GM12878 (cell line): ENCODE data around the gene CENPE. TPM values are rescaled to one million over a fixed set of nuclear protein-coding genes. Genes with fewer than 3 reads are reported as not detected.

Source experiments
- BACH1 ChIP-seq: fragments of 450-650 bp; IDR thresholded peaks from 2 replicates; pipeline ENCODE4 v1.6.1; 2017; ENCODE audit warnings: mild to moderate bottlenecking, borderline replicate concordance
- CREB1 ChIP-seq: IDR thresholded peaks from 2 replicates; pipeline ENCODE4 v1.6.1; 2012; ENCODE audit warnings: low read depth, mild to moderate bottlenecking, inconsistent platforms
- E2F4 ChIP-seq: IDR thresholded peaks from 2 replicates; pipeline ENCODE4 v1.6.1; 2012; ENCODE audit warnings: low read depth, low read length, improper control_type of control experiment
- E2F8 ChIP-seq: fragments of 450-650 bp; IDR thresholded peaks from 2 replicates; pipeline ENCODE4 v1.6.1; 2018; ENCODE audit warnings: mild to moderate bottlenecking, low read depth, moderate library complexity; ENCODE audit not compliant: partially characterized antibody
- FOS ChIP-seq: IDR thresholded peaks from 3 replicates; pipeline ENCODE4 v1.6.1; 2011; ENCODE audit warnings: borderline replicate concordance; ENCODE audit not compliant: insufficient read length; ENCODE audit errors: extremely low read depth
- GABPA ChIP-seq: IDR thresholded peaks from 2 replicates; pipeline ENCODE4 v1.6.1; 2014; ENCODE audit warnings: antibody characterized with exemption, low read depth, mild to moderate bottlenecking, inconsistent platforms
- HDAC6 ChIP-seq: fragments of 200-600 bp; sonication (generic); IDR thresholded peaks from one replicate; pipeline ENCODE4 v1.8.0; 2017; ENCODE audit warnings: antibody characterized with exemption; ENCODE audit not compliant: unreplicated experiment
- HDGF ChIP-seq: fragments of 450-650 bp; IDR thresholded peaks from 2 replicates; pipeline ENCODE4 v1.6.1; 2016; ENCODE audit warnings: antibody characterized with exemption
- JUND ChIP-seq: IDR thresholded peaks from 2 replicates; pipeline ENCODE4 v1.6.1; 2012; ENCODE audit warnings: low read depth, mild to moderate bottlenecking, low read length, improper control_type of control experiment, moderate library complexity
- MEF2B ChIP-seq: fragments of 450-650 bp; IDR thresholded peaks from 2 replicates; pipeline ENCODE4 v1.6.1; 2018; ENCODE audit warnings: mild to moderate bottlenecking, moderate library complexity; ENCODE audit not compliant: partially characterized antibody, poor library complexity, severe bottlenecking
- MTA3 ChIP-seq: IDR thresholded peaks from 2 replicates; pipeline ENCODE4 v1.6.1; 2012; ENCODE audit warnings: low read length, inconsistent platforms, borderline replicate concordance
- PKNOX1 ChIP-seq: fragments of 450-650 bp; IDR thresholded peaks from 2 replicates; pipeline ENCODE4 v1.6.1; 2016; ENCODE audit warnings: mild to moderate bottlenecking
- RAD21 ChIP-seq: IDR thresholded peaks from 2 replicates; pipeline ENCODE4 v1.6.1; 2011; ENCODE audit warnings: mild to moderate bottlenecking, low read depth, low read length, moderate library complexity; ENCODE audit not compliant: insufficient read depth
- RCOR1 ChIP-seq: conservative IDR thresholded peaks from 2 replicates; pipeline ENCODE4 v1.6.1; 2012; ENCODE audit warnings: low read depth, low read length, improper control_type of control experiment
- RFX5 ChIP-seq: IDR thresholded peaks from 2 replicates; pipeline ENCODE4 v1.6.1; 2011; ENCODE audit warnings: low read depth, low read length, improper control_type of control experiment
- SIN3A ChIP-seq: IDR thresholded peaks from 2 replicates; pipeline ENCODE4 v1.6.1; 2012; ENCODE audit warnings: low read depth, low read length, improper control_type of control experiment
- SP1 ChIP-seq: IDR thresholded peaks from one replicate; pipeline ENCODE4 v1.6.1; 2011; ENCODE audit warnings: low read depth, low read length
- SRF ChIP-seq, 2 experiments: IDR thresholded peaks; 2 replicates each; pipeline ENCODE4 v1.6.1; 2011; ENCODE audit warnings: low read depth in 2 of 2, low read length in 2 of 2, mild to moderate bottlenecking in 1 of 2, moderate library complexity in 1 of 2
- TAF1 ChIP-seq: IDR thresholded peaks from 2 replicates; pipeline ENCODE4 v1.6.1; 2011; ENCODE audit warnings: mild to moderate bottlenecking, low read depth, low read length, borderline replicate concordance
- ZNF274 ChIP-seq: IDR thresholded peaks from one replicate; pipeline ENCODE4 v1.8.0; 2011; ENCODE audit not compliant: insufficient read length, insufficient read depth
- ZNF687 ChIP-seq: fragments of 450-650 bp; IDR thresholded peaks from 2 replicates; pipeline ENCODE4 v1.6.1; 2017; ENCODE audit warnings: mild to moderate bottlenecking, moderate library complexity
- polyA plus RNA-seq, 11 experiments: library from polyadenylated mRNA; depleted of rRNA in 4 of 11; unstranded in 6 of 11; stranded (reverse) in 5 of 11; fragments of >200 nt; fragmentation: Nextera tagmentation in 4 of 11; fragmentation: Illumina TruSeq in 1 of 11; extraction: Ambion mirVana in 4 of 11; extraction: Trizol in 1 of 11; gene quantifications; 1 replicate in 1 of 11; 2 replicates in 10 of 11; pipeline versions ENCODE4 v1.2.1 to v1.2.3, GENCODE V29; 2011 to 2016; ENCODE audit warnings: inconsistent platforms in 2 of 11, missing spikeins in 2 of 11, low read depth in 1 of 11
- total RNA-seq, 4 experiments: library from RNA; depleted of rRNA in 3 of 4; stranded (reverse); fragments of >200 nt in 3 of 4; fragmentation: Illumina TruSeq in 1 of 4; extraction: Trizol in 1 of 4; gene quantifications; 2 replicates each; pipeline versions ENCODE4 v1.2.1 to v1.2.3, GENCODE V29; 2013 to 2021

CENPE gene
- total and polyA plus RNA-seq, 10 of the 15 experiments (the other 5 are each of a cell fraction or from before 2014, with no cell fraction given): 10.2 to 53.6 (median 25.2) TPM

GRCh38 chr4:103075894-103076746 is 122.0 kb downstream of the CENPE start (continued):
- TF ChIP-seq ZNF687 (peak; percentile 88), E2F8 (no peak), GABPA (0 out of 2 replicates have a peak, but pooled peaks have one; percentile 11), SP1 (no peak), ZNF274 (no peak), FOS (no peak), JUND (no peak), CREB1 (no peak), RAD21 (no peak), HDGF (no peak), BACH1 (peak; percentile 49), SIN3A (peak; percentile 48; the same call in 1 of the 2 replicates), TAF1 (no peak), MTA3 (no peak; the same call in 1 of the 2 replicates), E2F4 (no peak), PKNOX1 (peak; percentile 8; the same call in 1 of the 2 replicates), RCOR1 (no peak), SRF (IDR thresholded peaks at IDR 0.05; ENCODE audit: low read depth in 2 of 2, low read length in 2 of 2) (no peak), RFX5 (no peak), MEF2B (peak; percentile 35), HDAC6 (no peak)
